HG03103 (cell line): ENCODE measurements around the gene EPHB6.

Source experiments
- ATAC-seq: cut with Tn5 transposase; IDR thresholded peaks from one replicate; pipeline ENCODE4 v1.9.1; 2021; ENCODE audit warnings: low read depth; ENCODE audit not compliant: unreplicated experiment

EPHB6 gene

GRCh38 chr7:142876236-142876960, 21.5 kb downstream of the EPHB6 start:
- no peak for ATAC-seq

- ATAC-seq: no peak
Observed at GRCh38 chr7:142876991-142877910, 22.4 kb downstream of the EPHB6 start.

GRCh38 chr7:142878315-142878714, 23.4 kb downstream of the EPHB6 start:
- ATAC-seq: no peak

- ATAC-seq: no peak
Observed at GRCh38 chr7:142879060-142879459, 24.2 kb downstream of the EPHB6 start.

- peak; percentile 53 for ATAC-seq
Observed at GRCh38 chr7:142880876-142881505, 26.1 kb downstream of the EPHB6 start.

- no peak for ATAC-seq
Observed at GRCh38 chr7:142881586-142882337, 26.9 kb downstream of the EPHB6 start.

GRCh38 chr7:142882338-142882678, 27.4 kb downstream of the EPHB6 start:
- ATAC-seq: no peak

GRCh38 chr7:142883145-142883544, 28.3 kb downstream of the EPHB6 start:
- no peak for ATAC-seq

- ATAC-seq: no peak
Observed at GRCh38 chr7:142883571-142884285, 28.9 kb downstream of the EPHB6 start.

- ATAC-seq: no peak
Observed at GRCh38 chr7:142884286-142884640, 29.4 kb downstream of the EPHB6 start.

GRCh38 chr7:142885311-142886230, 30.7 kb downstream of the EPHB6 start, which contains the start of gene TRPV6:
Gene TRPV6 (minus strand): TSS chr7:142885745.
- ATAC-seq: no peak

- no peak for ATAC-seq
Observed at GRCh38 chr7:142886866-142887265, 32.0 kb downstream of the EPHB6 start.

GRCh38 chr7:142887282-142888015, 32.6 kb downstream of the EPHB6 start:
- no peak for ATAC-seq

- ATAC-seq: no peak
Observed at GRCh38 chr7:142889816-142890215, 34.9 kb downstream of the EPHB6 start.

GRCh38 chr7:142890874-142891485, 36.1 kb downstream of the EPHB6 start:
- ATAC-seq: no peak

GRCh38 chr7:142891490-142892082, 36.7 kb downstream of the EPHB6 start:
- no peak for ATAC-seq

GRCh38 chr7:142892951-142893350, 38.1 kb downstream of the EPHB6 start:
- no peak for ATAC-seq
